Measurements from ENCODE around the gene DMXL2. TPM values are rescaled to one million over a fixed set of nuclear protein-coding genes. Genes with fewer than 3 reads are reported as not detected.

The DMXL2 gene
- total and polyA plus RNA-seq, 9 of the 15 experiments (the other 6 are each of a cell fraction or from before 2014, with no cell fraction given) = 9.3 to 57.7 (median 30.7) TPM

GRCh38 chr15:51642696-51643095, 20.1 kb upstream of the DMXL2 start:
- H3K4me2 ChIP-seq (ENCODE audit: insufficient read depth, low read length) = no peak overlapping the region
- DNase-seq (ENCODE audit: extremely low read depth in 1 of 4, low spot score in 3 of 4) (no peak), ATAC-seq (no peak), FAIRE-seq (no peak)
- TF ChIP-seq ZNF780A (CRISPR knock-in tag; IDR thresholded peaks at IDR 0.05) (no peak), ZNF655 (CRISPR knock-in tag; IDR thresholded peaks at IDR 0.05) (no peak), HNRNPL (IDR thresholded peaks at IDR 0.05; ENCODE audit: low read depth, low read length) (no peak), MTA1 (IDR thresholded peaks at IDR 0.05; ENCODE audit: borderline replicate concordance) (no peak), ESRRA (IDR thresholded peaks at IDR 0.05; ENCODE audit: borderline replicate concordance, low read depth) (no peak), ZNF212 (CRISPR knock-in tag; IDR thresholded peaks at IDR 0.05) (no peak), ZNF224 (CRISPR knock-in tag; IDR thresholded peaks at IDR 0.05) (no peak), MTF1 (CRISPR knock-in tag; IDR thresholded peaks at IDR 0.05; ENCODE audit: borderline replicate concordance) (no peak), STAT5B (CRISPR knock-in tag; IDR thresholded peaks at IDR 0.05) (no peak), ZNF324 (CRISPR knock-in tag; IDR thresholded peaks at IDR 0.05) (no peak), SRSF9 (IDR thresholded peaks at IDR 0.05; ENCODE audit: borderline replicate concordance, low read depth, low read length) (no peak)
- TF ChIP-seq, protein P1, sequence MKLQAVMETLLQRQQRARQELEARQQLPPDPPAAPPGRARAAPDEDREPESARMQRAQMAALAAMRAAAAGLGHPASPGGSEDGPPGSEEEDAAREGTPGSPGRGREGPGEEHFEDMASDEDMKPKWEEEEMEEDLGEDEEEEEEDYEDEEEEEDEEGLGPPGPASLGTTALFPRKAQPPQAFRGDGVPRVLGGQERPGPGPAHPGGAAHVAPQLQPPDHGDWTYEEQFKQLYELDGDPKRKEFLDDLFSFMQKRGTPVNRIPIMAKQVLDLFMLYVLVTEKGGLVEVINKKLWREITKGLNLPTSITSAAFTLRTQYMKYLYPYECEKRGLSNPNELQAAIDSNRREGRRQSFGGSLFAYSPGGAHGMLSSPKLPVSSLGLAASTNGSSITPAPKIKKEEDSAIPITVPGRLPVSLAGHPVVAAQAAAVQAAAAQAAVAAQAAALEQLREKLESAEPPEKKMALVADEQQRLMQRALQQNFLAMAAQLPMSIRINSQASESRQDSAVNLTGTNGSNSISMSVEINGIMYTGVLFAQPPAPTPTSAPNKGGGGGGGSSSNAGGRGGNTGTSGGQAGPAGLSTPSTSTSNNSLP (IDR thresholded peaks at IDR 0.05; ENCODE audit: borderline replicate concordance, low read depth, low read length) = no peak
- TF ChIP-seq, protein P2, sequence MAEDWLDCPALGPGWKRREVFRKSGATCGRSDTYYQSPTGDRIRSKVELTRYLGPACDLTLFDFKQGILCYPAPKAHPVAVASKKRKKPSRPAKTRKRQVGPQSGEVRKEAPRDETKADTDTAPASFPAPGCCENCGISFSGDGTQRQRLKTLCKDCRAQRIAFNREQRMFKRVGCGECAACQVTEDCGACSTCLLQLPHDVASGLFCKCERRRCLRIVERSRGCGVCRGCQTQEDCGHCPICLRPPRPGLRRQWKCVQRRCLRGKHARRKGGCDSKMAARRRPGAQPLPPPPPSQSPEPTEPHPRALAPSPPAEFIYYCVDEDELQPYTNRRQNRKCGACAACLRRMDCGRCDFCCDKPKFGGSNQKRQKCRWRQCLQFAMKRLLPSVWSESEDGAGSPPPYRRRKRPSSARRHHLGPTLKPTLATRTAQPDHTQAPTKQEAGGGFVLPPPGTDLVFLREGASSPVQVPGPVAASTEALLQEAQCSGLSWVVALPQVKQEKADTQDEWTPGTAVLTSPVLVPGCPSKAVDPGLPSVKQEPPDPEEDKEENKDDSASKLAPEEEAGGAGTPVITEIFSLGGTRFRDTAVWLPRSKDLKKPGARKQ (CRISPR knock-in tag; IDR thresholded peaks at IDR 0.05) = no peak
- TF ChIP-seq, protein P3, sequence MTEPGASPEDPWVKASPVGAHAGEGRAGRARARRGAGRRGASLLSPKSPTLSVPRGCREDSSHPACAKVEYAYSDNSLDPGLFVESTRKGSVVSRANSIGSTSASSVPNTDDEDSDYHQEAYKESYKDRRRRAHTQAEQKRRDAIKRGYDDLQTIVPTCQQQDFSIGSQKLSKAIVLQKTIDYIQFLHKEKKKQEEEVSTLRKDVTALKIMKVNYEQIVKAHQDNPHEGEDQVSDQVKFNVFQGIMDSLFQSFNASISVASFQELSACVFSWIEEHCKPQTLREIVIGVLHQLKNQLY (CRISPR knock-in tag; conservative IDR thresholded peaks at IDR 0.05) = no peak
- H3K27ac ChIP-seq (ENCODE audit: extremely low read depth, low read depth, low read length) = no peak overlapping the region
- no peaks in the 10 kb centered on the region for H3K9me1 ChIP-seq (ENCODE audit: control insufficient read depth, insufficient read depth, low read length)
- no peaks in the 10 kb centered on the region for H4K20me1 ChIP-seq (replicated peaks; ENCODE audit: control insufficient read depth, insufficient read depth, low read length)
- H3K79me2 ChIP-seq (ENCODE audit: control insufficient read depth, insufficient read depth, low read length) = no peaks in the 10 kb centered on the region
- H3K9me3 ChIP-seq (replicated peaks; ENCODE audit: control insufficient read depth, insufficient read depth, low read depth, low read length) = no peaks in the 10 kb centered on the region
- BruUV-seq (replicated peaks) = no TSS peak
- no peaks in the 10 kb centered on the region for H3K27me3 ChIP-seq (ENCODE audit: control insufficient read depth in 2 of 2, insufficient read depth in 2 of 2, low read length in 2 of 2)
- H2AFZ ChIP-seq (ENCODE audit: low read depth, low read length) = 0 out of 2 replicates have a peak overlapping the region, but pooled peaks have one; percentile 27
- no peak overlapping the region for H3K9ac ChIP-seq (ENCODE audit: insufficient read depth in 1 of 2, low read depth in 2 of 2, low read length in 2 of 2)
- 43% methylated on average over 1 of the region's 1 CpG for WGBS (ENCODE audit: insufficient coverage, low coverage, missing lambda C conversion rate)
- intact Hi-C loops (cut with micrococcal nuclease) = no loop called here
- H3K4me1 ChIP-seq (replicated peaks in 1 of 2; ENCODE audit: control insufficient read depth in 2 of 2, insufficient read depth in 2 of 2, low read length in 2 of 2) = peaks cover 9 to 13% of the 10 kb centered on the region in 2 experiments
- POLR2A ChIA-PET = no interaction called here
- CTCF ChIA-PET (ENCODE audit: low intra/inter-chr PET ratio) = no interaction called here
- H3K4me3 ChIP-seq = no peak overlapping the region
- in situ Hi-C loops (cut with MboI) = no loop called here
- H3K36me3 ChIP-seq (ENCODE audit: control insufficient read depth, insufficient read depth, low read length) = no peaks in the 10 kb centered on the region
